Tibial nerve (tissue), 4 donors: ENCODE results near the gene ANO4. TPM values are rescaled to one million over a fixed set of nuclear protein-coding genes. Genes with fewer than 3 reads are reported as not detected.

Experiments
- DNase-seq, 2 donors: peaks; one replicate each; pipeline ENCODE4 v3.0.0-alpha.2; 2019; ENCODE audit warnings: low spot score in 2 of 2
- H3K27ac ChIP-seq, 4 donors: fragments of 200-600 bp; sonication (generic) in 3 of 4; one replicate each; pipeline ENCODE4 v1.5.1; 2017 to 2019; ENCODE audit warnings: mild to moderate bottlenecking in 1 of 4
- H3K27me3 ChIP-seq, 2 donors: fragments of 200-600 bp; sonication (generic) in 1 of 2; one replicate each; pipeline versions ENCODE4 v1.5.1 to v1.6.0; 2017 to 2019
- H3K36me3 ChIP-seq, 3 donors: fragments of 200-600 bp; sonication (generic); one replicate each; pipeline ENCODE4 v1.5.1; 2018 to 2019
- H3K4me1 ChIP-seq, 4 donors: fragments of 200-600 bp; sonication (generic) in 3 of 4; one replicate each; pipeline ENCODE4 v1.5.1; 2017 to 2019
- H3K4me3 ChIP-seq, 4 donors: fragments of 200-600 bp; sonication (generic) in 3 of 4; one replicate each; pipeline ENCODE4 v1.5.1; 2017 to 2019; ENCODE audit warnings: mild to moderate bottlenecking in 1 of 4, moderate library complexity in 1 of 4
- H3K9me3 ChIP-seq, 4 donors: fragments of 200-600 bp; sonication (generic) in 3 of 4; one replicate each; pipeline ENCODE4 v1.5.1; 2017 to 2019
- CTCF ChIP-seq, 5 experiments: fragments of 200-600 bp in 3 of 5; fragments of 450-650 bp in 2 of 5; sonication (generic) in 3 of 5; IDR thresholded peaks; one replicate each; pipeline ENCODE4 v1.5.1; 2016 to 2019; ENCODE audit warnings: antibody characterized with exemption in 5 of 5, mild to moderate bottlenecking in 3 of 5, moderate library complexity in 2 of 5
- EP300 ChIP-seq, 2 donors: sonication (generic); formaldehyde crosslinking; IDR thresholded peaks; one replicate each; pipeline ENCODE4 v1.6.1; 2017; ENCODE audit warnings: antibody characterized with exemption in 2 of 2, mild to moderate bottlenecking in 1 of 2
- POLR2A ChIP-seq, 2 donors: fragments of 450-650 bp; IDR thresholded peaks; one replicate each; pipeline ENCODE4 v1.6.1; 2017; ENCODE audit warnings: antibody characterized with exemption in 2 of 2, mild to moderate bottlenecking in 2 of 2, moderate library complexity in 2 of 2
- WGBS, 2 donors: methylation state at CpG; one replicate each; pipeline ENCODE4 v1.1.5; 2018; 5-methylcytosine and 5-hydroxymethylcytosine counted together
- total RNA-seq, 4 donors: library from RNA; depleted of rRNA; stranded (reverse); fragments of >200 nt; gene quantifications; one replicate each; pipeline ENCODE4 v1.1.0, GENCODE V29; 2016

ANO4 gene
- total RNA-seq, 4 donors from 2014 or later, result 0.63 to 3.9 (median 1.3) TPM; not detected in 1

- DNase-seq, result no peak
- Histone ChIP-seq H3K4me1 (no peaks in the 10 kb centered on the region), H3K27me3 (no peaks in the 10 kb centered on the region), H3K9me3 (no peaks in the 10 kb centered on the region), H3K4me3 (no peak overlapping the region), H3K36me3 (no peaks in the 10 kb centered on the region), H3K27ac (no peak overlapping the region)
- TF ChIP-seq EP300 (IDR thresholded peaks at IDR 0.05) (no peak), POLR2A (IDR thresholded peaks at IDR 0.05) (no peak), CTCF (IDR thresholded peaks at IDR 0.05) (no peak)
- 69 to 74% methylated on average over 3 of the region's 3 CpGs for WGBS, 2 donors
Measured at GRCh38 chr12:100796621-100797020, 2.0 kb downstream of the ANO4 start.

GRCh38 chr12:100797246-100797645, 2.7 kb downstream of the ANO4 start:
- WGBS, 2 donors, result 52 to 61% methylated on average over 1 of the region's 1 CpG
- Histone ChIP-seq H3K27ac (no peak overlapping the region), H3K27me3 (no peaks in the 10 kb centered on the region), H3K9me3 (no peaks in the 10 kb centered on the region), H3K36me3 (no peaks in the 10 kb centered on the region), H3K4me3 (no peak overlapping the region), H3K4me1 (no peaks in the 10 kb centered on the region)
- TF ChIP-seq EP300 (IDR thresholded peaks at IDR 0.05), result no peak
- TF ChIP-seq POLR2A (IDR thresholded peaks at IDR 0.05), result no peak
- TF ChIP-seq CTCF (IDR thresholded peaks at IDR 0.05), result no peak
- no peak for DNase-seq

- no peaks in the 10 kb centered on the region for H3K9me3 ChIP-seq
- TF ChIP-seq EP300 (IDR thresholded peaks at IDR 0.05), result no peak
- no peak for TF ChIP-seq POLR2A (IDR thresholded peaks at IDR 0.05)
- TF ChIP-seq CTCF (IDR thresholded peaks at IDR 0.05), result no peak
- DNase-seq, result no peak
- H3K4me1 ChIP-seq, result no peaks in the 10 kb centered on the region
- no peak overlapping the region for H3K27ac ChIP-seq
- no peaks in the 10 kb centered on the region for H3K27me3 ChIP-seq
- no peaks in the 10 kb centered on the region for H3K36me3 ChIP-seq
- H3K4me3 ChIP-seq, result no peak overlapping the region
Measured at GRCh38 chr12:100797786-100798185, 3.2 kb downstream of the ANO4 start.

- TF ChIP-seq EP300 (IDR thresholded peaks at IDR 0.05) (no peak), POLR2A (IDR thresholded peaks at IDR 0.05) (no peak), CTCF (IDR thresholded peaks at IDR 0.05) (no peak)
- 62 to 75% methylated on average over 3 of the region's 3 CpGs for whole genome bisulfite sequencing, 2 donors
- H3K9me3 ChIP-seq, result no peaks in the 10 kb centered on the region
- no peaks in the 10 kb centered on the region for H3K27me3 ChIP-seq
- no peaks in the 10 kb centered on the region for H3K4me1 ChIP-seq
- H3K27ac ChIP-seq, result no peak overlapping the region
- no peaks in the 10 kb centered on the region for H3K36me3 ChIP-seq
- H3K4me3 ChIP-seq, result no peak overlapping the region
- DNase-seq, result no peak
Measured at GRCh38 chr12:100798286-100799160, 3.9 kb downstream of the ANO4 start.

- TF ChIP-seq EP300 (IDR thresholded peaks at IDR 0.05) (no peak), POLR2A (IDR thresholded peaks at IDR 0.05) (no peak), CTCF (IDR thresholded peaks at IDR 0.05) (no peak)
- no peak for DNase-seq
- H3K4me3 ChIP-seq, result no peak overlapping the region
- no peak overlapping the region for H3K27ac ChIP-seq
- no peaks in the 10 kb centered on the region for H3K27me3 ChIP-seq
- no peaks in the 10 kb centered on the region for H3K36me3 ChIP-seq
- H3K9me3 ChIP-seq, result peaks cover 0 to 1% (median 0%) of the 10 kb centered on the region in 4 donors
- no peaks in the 10 kb centered on the region for H3K4me1 ChIP-seq
- 45 to 74% methylated on average over 2 of the region's 2 CpGs for WGBS, 2 donors
Measured at GRCh38 chr12:100799770-100800169, 5.2 kb downstream of the ANO4 start.
